ENCODE data around the gene CCDC27. TPM values are rescaled to one million over a fixed set of nuclear protein-coding genes. Genes with fewer than 3 reads are reported as not detected.

Gene CCDC27
- total RNA-seq (2014; rRNA removed; shearing (Covaris generic)): not detected in 2 replicates

GRCh38 chr1:3752400-3752945 is at the start of gene CCDC27:
CCDC27 (plus strand) TSS chr1:3752450; CDS start chr1:3752482, 32 bp downstream.
- no peak for DNase-seq (ENCODE audit: low read depth)

DNA sequence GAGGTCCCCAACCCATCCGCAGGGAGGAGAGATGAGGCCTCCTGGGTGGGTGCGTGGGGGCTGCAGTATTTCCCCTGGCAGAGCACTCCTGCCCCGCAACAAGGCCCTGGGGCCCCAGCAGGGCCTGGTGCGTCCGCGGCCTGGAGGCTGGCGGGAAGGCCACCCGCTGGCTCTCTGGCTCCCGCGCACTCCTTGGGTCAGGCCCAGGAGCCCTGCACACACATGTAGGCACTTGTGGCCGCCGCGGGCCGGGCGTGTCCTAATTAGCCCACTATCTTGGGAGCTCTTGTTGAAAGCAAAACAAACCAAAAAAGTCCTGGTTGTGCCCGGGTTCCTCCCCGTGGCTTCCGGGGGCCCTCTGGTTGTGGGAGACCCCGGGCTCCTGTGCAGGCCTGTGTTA is 49.7 kb upstream of the CCDC27 start:
- no peak for DNase-seq (ENCODE audit: low read depth)

DNA sequence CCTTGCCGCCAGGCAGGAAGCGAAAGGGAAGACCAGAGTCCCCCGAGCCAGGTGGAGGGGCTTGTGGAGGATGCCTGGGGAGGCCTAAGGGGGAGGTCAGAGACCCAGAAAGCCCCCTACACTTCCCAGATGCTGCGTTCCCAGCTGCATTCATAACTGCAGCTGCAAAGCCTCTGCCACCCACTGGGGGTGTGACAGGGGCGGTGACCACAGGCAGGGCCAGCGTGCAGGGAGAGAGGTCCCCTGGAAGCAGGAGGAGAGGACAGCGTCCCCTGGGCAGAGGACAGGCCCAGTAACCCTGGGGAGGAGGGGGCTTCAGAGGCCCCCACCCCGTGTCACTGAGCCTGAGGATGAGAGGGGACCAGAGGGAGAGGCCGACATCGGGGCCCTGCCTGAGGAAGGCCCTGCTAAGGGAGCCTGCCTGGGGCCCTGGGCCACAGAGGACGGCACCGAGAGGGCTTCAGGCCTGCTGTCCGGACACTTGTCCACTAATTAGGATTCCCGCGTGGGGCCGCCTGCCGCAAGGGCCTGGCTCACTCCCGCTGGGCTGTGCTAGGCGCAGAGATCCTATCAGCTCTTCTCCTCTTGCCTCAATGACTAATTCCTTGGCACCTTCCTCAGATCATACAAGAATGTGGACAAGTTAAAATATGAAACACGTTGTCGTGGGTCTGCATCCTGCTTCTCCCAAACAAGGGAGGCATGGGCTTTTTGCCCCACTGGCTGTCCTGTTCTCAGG is 49.1 kb upstream of the CCDC27 start:
- no peak for DNase-seq (ENCODE audit: low read depth)

DNA sequence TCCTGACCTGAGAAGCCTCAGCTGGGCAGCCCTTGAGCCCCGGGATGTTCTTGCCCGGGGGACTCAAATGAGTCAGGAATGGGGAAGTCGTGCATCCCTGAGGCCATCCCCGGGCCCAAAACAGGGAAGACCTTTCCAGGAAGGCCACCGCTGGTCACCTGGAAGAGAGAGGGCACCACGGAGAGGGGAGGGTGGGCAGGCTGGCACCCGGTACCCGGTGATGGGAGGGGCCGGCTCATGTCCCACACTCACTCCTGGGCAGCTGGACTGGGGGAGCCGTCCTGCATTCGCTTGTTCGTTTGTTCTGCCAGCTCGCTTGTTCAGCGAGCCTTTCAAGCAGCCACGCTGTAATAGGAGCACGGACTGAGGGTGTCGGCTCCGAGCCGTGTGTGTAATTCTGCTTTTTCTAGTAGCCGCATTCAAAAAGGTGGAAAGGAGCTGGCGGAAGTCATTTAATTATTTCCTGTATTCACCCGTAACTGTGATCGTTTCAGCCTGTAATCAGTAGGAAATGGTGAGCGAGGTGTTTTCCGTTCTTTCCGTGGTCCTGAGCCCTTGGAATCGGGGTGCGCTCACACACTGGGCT is 48.4 kb upstream of the CCDC27 start:
- no peak for DNase-seq (ENCODE audit: low read depth)

- DNase-seq (ENCODE audit: low read depth): no peak
Measured at GRCh38 chr1:3705341-3705950, 46.8 kb upstream of the CCDC27 start.

DNA sequence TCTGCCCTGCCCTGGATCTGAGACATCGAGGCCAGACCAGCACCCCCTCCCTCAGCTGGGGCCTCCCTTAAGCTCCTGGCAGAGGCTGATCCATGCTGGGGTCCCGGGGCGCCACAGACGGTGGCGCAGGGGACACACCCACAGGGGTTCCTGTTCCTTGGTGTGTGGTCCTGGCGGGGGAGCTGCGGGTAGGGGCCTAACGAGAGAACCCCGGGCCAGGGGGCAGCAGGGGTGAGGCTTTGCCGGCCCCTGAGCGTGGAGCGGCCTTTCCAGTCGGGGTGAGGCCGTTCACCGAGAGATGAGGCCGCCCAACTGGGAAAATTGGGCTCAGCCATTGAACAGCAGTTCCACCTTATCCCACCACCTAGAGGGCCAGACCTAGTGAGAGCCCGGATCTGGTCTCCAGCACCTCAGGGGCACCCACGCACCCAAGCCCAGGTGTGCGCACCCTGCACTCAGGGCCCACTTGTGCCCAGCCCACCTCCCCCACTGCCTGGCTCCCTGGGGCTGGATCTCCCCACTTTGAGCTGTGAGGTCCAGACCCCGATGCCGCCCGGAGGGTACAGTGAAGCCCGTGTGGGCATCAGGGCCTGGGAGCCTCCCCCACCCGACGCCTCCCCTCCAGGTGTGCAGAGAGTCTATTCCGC is 45.5 kb upstream of the CCDC27 start:
- no peak for DNase-seq (ENCODE audit: low read depth)

- DNase-seq (ENCODE audit: low read depth): no peak
Measured at GRCh38 chr1:3707298-3707938, 44.8 kb upstream of the CCDC27 start.

DNA sequence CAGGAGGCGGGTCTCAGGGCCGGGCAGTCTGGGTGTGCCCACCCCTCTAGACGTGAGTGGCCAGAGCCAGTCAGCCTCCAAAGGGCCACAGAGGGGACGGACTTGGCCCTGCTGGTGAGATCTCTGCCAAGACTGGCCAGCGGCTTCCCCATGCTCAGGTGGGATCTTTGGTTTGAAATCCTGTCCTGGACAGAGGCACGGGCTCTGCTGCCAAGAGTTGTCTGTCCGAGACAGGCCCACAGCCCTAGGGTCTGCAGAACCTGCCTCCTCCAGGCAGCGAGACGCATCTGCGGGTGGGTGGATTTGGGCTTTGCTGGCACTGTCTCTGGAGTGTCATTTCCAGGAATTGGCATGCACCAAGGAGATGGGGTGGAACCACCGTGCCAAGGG is 44.3 kb upstream of the CCDC27 start:
- DNase-seq (ENCODE audit: low read depth): no peak

- no peak for DNase-seq (ENCODE audit: low read depth)
Measured at GRCh38 chr1:3708791-3709190, 43.5 kb upstream of the CCDC27 start.

DNA sequence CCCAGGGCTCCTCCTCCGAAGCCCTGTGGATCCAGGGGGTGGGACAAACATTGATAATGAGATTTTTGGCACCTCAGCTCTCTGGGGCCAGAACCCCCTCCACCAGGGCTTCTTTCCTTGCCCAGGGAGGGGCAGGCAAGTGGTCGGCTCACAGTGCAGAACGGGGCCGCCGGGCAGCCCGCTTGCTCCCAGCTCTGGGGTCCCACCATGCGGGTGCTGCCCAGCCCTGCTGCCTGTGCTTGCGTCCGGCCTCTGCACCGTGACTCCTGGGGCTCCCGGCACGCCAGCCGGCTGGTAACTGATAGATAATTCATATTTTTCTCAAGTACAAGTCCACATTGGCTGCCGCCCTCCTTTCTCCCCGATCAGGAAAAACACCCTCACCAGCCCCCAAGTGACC is 42.0 kb upstream of the CCDC27 start:
- no peak for DNase-seq (ENCODE audit: low read depth)

DNA sequence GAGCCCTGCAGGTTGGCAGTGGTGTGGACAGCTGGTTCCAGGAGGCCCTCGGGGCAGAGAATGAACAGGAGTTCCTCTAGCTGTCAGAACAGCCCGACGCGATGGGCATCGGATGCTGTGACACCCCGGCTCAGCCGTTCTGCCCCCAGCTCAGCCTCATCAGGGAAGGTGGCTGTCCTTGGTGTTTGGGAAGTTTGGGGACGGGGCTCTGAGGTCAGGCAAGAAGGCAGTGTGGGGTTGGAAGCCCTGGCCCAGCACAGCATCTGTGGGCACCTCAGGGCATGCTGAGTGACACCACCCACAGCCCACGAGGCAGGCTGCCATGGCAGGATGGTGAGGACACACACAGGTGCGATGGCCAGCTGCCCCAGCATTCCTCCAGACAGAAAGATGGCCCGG is 40.9 kb upstream of the CCDC27 start:
- no peak for DNase-seq (ENCODE audit: low read depth)

DNA sequence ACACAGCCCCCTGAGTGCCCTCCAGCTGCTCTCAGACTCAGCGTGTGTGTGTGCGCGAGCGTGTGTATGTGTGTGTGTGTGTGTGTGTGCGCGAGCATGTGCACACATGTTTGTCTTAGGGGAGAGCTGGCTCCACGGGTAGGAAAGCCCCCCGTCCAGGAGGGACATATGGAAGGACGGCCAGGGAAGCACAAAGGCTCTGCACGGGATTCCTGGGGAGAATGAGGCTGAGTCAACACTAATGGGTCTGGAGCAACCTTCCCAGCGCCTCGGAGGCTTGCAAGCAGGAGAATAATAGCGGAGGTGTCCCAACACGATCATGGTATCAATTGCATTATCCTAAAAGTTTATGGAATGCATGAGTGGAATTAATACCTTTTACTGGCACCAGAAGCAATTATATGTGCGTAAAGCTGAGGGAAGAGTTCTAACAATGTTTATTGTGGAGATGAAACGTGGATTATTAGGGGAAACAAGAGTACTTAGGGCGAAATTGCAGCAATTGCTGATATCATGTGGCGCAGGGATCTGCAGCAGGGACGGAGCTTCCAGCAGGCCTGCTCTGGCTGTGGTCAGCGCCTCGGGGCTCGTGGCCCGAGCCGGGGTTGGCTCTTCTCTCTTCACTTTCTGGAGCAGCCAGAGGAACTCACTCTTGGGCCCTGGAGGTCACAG is 40.3 kb upstream of the CCDC27 start:
- no peak for DNase-seq (ENCODE audit: low read depth)

DNA sequence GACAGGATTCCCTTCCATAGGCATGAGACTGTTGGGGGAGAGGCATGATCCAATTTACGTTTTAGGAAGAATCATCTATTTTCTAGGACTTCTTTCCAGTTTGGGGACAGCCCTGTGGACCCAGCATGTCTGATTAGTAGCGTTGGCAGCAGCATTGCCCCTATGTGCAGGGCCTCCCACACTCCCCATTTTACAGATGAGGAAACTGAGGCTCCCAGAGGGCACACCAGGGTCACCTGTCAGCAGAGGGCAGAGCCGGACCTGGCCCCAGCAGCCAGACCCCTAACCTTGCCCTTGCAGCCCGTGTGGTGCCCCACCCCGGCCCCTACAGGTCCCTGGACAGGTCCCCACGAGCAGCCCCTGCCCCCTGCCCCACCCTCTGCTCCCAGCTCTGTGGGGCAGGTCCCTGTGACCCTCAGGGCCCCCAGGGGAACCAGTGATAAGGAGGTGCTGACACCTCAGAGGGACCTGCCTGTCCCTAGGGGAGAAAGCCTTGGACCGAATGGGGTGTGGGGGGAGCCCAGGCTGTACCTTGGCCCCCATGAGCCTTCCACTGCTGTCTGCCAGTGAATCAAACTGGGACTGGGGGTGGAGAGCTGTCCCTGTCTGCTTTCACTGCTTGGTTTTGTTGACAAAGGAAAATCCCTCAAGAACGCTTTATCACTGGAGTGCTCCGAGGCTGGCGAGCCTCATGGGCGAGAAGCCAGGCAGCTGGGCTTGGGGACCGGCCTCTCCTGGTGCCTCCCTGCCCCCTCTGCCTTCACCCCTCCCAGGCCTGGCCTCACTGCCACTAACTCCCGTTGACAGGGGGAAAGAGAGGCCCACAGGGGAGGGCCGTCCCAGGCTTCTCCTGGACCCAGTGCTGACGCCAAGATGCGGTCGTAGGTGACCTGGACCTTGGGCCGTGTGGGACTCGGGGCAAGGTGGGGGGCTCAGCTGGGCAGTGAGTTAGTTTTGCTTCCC is 39.4 kb upstream of the CCDC27 start:
- DNase-seq (ENCODE audit: low read depth): no peak

DNA sequence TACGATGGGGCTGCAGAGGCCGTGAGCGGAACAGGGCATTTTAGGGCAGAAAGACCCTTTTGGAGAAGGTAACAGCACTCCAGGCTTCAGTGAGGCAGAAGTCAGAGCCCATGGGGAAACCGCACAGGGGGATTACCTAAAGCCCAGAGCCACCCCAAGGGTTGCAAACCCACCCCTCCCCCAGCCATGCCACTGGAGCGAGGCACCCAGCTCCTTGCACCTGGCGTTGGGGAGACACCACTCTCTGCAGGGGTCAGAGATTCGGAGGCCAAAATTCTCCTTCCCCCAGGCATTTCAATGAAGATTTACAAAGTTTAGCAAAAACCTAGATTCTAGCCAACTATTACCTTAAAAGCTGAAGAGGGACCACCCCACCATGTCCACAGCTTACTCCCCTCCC is 38.4 kb upstream of the CCDC27 start:
- DNase-seq (ENCODE audit: low read depth): no peak

DNA sequence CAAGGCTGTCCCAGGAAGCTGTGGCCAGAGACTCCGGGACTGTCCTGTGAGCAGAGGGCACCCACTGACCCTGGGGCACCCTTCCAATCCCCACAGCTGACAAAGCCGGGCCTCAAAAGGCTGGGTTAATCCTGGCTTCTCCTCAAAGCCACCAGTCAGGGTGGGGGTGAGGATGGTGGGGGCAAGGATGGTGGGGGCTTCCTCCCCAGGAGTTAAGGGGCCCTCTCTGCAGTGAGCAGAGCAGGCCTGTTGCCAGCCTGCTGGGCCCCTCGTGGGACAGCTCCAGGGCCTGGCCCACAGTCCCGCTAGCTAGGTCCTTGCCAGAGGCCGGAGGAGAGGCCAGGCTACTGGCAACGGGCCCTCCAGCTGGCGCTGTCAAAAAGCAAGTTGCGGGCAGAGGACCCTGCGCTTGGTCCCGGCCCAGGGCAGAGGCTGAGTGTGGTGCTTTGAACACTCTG is 37.9 kb upstream of the CCDC27 start:
- no peak for DNase-seq (ENCODE audit: low read depth)

DNA sequence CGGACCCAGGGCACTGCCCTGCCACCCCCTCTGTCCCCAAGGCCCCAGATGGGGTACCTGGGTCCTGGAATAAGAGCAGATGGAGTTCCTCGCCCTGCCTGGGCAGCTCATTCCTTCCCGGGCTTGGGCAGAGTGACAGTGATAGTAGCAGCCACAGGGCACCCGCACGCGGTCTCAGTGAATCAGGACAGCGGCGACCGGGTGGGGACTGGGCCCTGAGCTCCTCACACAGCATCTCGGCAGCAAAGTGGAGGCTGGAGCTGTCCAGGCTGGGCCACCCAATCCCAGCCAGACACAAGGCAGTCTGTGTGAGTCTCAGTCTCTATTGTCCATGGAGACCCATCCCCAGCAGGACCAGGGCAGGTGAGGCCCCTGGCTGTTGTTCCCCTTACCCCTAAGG is 37.4 kb upstream of the CCDC27 start:
- no peak for DNase-seq (ENCODE audit: low read depth)

DNA sequence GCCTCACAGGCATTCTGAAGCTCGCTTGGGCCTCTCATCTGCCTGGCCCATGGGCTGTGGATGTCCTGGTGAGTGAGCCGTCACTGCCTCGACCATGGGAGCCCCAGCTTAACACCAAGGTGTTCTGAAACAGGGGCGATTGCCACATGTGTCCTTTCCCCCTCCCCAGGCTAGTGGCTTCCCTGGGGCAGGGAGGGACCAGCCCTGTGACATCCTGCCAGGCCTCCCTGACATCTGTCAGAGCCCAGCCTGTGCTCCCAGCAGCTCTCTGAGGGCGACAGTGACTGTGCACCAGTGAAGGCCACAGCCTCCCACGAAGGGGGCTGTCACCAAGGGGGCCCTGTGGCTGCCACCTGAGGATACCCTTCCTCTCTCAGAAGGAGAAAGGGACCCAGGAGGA is 35.9 kb upstream of the CCDC27 start:
- no peak for DNase-seq (ENCODE audit: low read depth)

DNA sequence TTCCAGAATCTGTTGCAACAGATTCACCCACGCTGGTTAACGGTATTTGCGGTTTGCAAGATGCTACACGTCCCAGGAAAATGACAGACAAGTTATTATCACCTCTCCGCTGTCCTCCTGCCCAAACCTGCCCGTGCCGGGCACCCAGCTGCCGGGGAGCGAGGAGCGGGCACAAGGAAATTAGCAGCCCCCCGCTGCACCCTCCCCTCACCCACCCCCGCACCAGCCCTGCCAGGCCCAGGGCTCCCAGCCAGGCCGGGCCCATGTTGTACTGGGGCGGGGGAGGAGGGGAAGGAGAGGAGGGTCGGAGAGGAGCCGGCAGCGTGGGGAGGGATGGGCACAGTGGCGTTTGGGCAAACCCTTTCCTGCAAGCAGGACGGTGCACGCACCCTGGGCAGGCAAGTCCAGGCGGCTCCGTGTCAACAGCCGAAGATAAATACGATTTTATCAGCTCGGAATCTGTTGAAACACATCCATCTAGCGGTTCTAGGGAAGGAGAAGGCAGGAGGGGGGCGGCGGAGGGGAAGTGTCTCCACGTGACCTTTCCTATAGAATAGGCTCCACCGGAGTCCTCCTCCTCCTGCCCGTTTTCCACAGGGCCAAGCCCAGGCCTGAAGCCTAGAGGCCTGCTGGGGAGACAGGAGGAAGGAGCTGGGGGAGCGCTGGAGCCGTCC is 35.1 kb upstream of the CCDC27 start:
- no peak for DNase-seq (ENCODE audit: low read depth)
